ENCODE data around the gene GRK2. TPM values are rescaled to one million over a fixed set of nuclear protein-coding genes. Genes with fewer than 3 reads are reported as not detected.

GRK2 gene
- total and polyA plus RNA-seq, 2 donors (not counting 3 experiments of a cell fraction or from before 2014, with no cell fraction given), result 57.9 to 62.3 TPM

- H3K36me3 ChIP-seq (ENCODE audit: control insufficient read depth in 2 of 2, extremely low read depth in 1 of 2, insufficient read depth in 2 of 2, low read length in 2 of 2), result peaks cover 3 to 11% of the 10 kb centered on the region in 2 experiments
- H3K9me1 ChIP-seq (replicated peaks; ENCODE audit: control insufficient read depth, extremely low read depth, insufficient read depth, low read length), result no peaks in the 10 kb centered on the region
- peaks cover 19% of the 10 kb centered on the region for H3K4me1 ChIP-seq (ENCODE audit: control insufficient read depth, extremely low read depth, insufficient read depth, low read length)
- H3K4me3 ChIP-seq (replicated peaks in 1 of 3; ENCODE audit: insufficient read depth in 1 of 3, low read depth in 1 of 3, low read length in 3 of 3), result no peak overlapping the region
- peaks cover 35% of the 10 kb centered on the region for H3K79me2 ChIP-seq (ENCODE audit: control insufficient read depth, insufficient read depth, low read length)
- DNase-seq (ENCODE audit: low read depth, low spot score) (no peak), FAIRE-seq (no peak)
- ChIA-PET POLR2A (no interaction called here), CTCF (interaction anchor here (1.0 to 2.1 kb wide), 5 partner anchors 10 to 59 kb away, joined by 3 to 9 read pairs (median 4); no protein-coding TSS in a partner anchor)
- dilution Hi-C loops (cut with MboI; ENCODE audit: extremely low pct_ligation_motif_present, low sequenced_read_pairs), result no loop called here
- no peaks in the 10 kb centered on the region for H4K20me1 ChIP-seq (replicated peaks; ENCODE audit: control insufficient read depth, extremely low read depth, insufficient read depth, low read length)
- H3K27ac ChIP-seq (ENCODE audit: insufficient read depth, low read depth, low read length), result no peak overlapping the region
- H3K27me3 ChIP-seq (ENCODE audit: control insufficient read depth in 2 of 2, insufficient read depth in 2 of 2, low read length in 2 of 2), result no peaks in the 10 kb centered on the region
- no TSS peak for BruUV-seq (replicated peaks)
- no peak overlapping the region for H3K9ac ChIP-seq (replicated peaks; ENCODE audit: extremely low read depth, insufficient read depth, low read length)
- no peak overlapping the region for H3K4me2 ChIP-seq (ENCODE audit: insufficient read depth, low read length)
- intact Hi-C loops (cut with micrococcal nuclease), result no loop called here
- H2AFZ ChIP-seq (ENCODE audit: low read depth, low read length), result no peak overlapping the region
- TF ChIP-seq CTCF (IDR thresholded peaks at IDR 0.05; ENCODE audit: extremely low read depth in 1 of 2, insufficient read depth in 1 of 2, low read depth in 1 of 2, low read length in 2 of 2) (no peak), MAX (IDR thresholded peaks at IDR 0.05; ENCODE audit: insufficient read depth, insufficient read length) (no peak), POLR2A (IDR thresholded peaks at IDR 0.05; ENCODE audit: low read depth, low read length) (no peak), MYC (IDR thresholded peaks at IDR 0.05; ENCODE audit: low read depth, low read length) (no peak), FOS (IDR thresholded peaks at IDR 0.05; ENCODE audit: borderline replicate concordance, insufficient read depth, low read length) (no peak), POLR2AphosphoS5 (IDR thresholded peaks at IDR 0.05; ENCODE audit: insufficient read depth, low read depth, low read length) (no peak), JUN (IDR thresholded peaks at IDR 0.05; ENCODE audit: borderline replicate concordance, insufficient read depth, insufficient read length, low read depth) (no peak), GATA2 (IDR thresholded peaks at IDR 0.05; ENCODE audit: insufficient read depth, insufficient read length, low read depth, low read length) (no peak), EZH2 (IDR thresholded peaks at IDR 0.05; ENCODE audit: borderline replicate concordance, low read depth, low read length, severe bottlenecking) (no peak)
- no peaks in the 10 kb centered on the region for H3K9me3 ChIP-seq (replicated peaks; ENCODE audit: control insufficient read depth, insufficient read depth, low read length)
These were observed 26.4 kb downstream of the GRK2 start for GRCh38 chr11:67292671-67293070.
